GM18951 (cell line): Measurements from ENCODE around the gene GPR4.
"Not testable (repeated sequence)": the region's sequence is repeated elsewhere in the genome, so short reads cannot be mapped to it uniquely, and the experiment has no call there.

Experiments used
- POLR2A ChIP-seq: IDR thresholded peaks from 4 replicates; pipeline ENCODE4 v1.6.1; 2011; ENCODE audit warnings: mild to moderate bottlenecking; ENCODE audit not compliant: insufficient read length, insufficient read depth; ENCODE audit errors: extremely low read depth
- in situ Hi-C: fragments of 300-500 bp; cut with MboI; formaldehyde crosslinking; loops from one replicate; pipeline ENCODE4 v1.12.0; 2022; ENCODE audit warnings: low sequenced_read_pairs, mixed read lengths, inconsistent platforms; ENCODE audit not compliant: unreplicated experiment

The GPR4 gene

GRCh38 chr19:45637890-45638667 lies 36.1 kb upstream of the GPR4 start:
- no peak for TF ChIP-seq POLR2A
- in situ Hi-C loops = no loop called here

- in situ Hi-C loops = no loop called here
- TF ChIP-seq POLR2A = no peak
Measured at GRCh38 chr19:45636902-45637301, 34.9 kb upstream of the GPR4 start.

- no peak for TF ChIP-seq POLR2A
- in situ Hi-C loops = no loop called here
Measured at GRCh38 chr19:45636275-45636674, 34.3 kb upstream of the GPR4 start.

- no peak for TF ChIP-seq POLR2A
- in situ Hi-C loops = no loop called here
Measured at GRCh38 chr19:45632468-45633196, 30.6 kb upstream of the GPR4 start.

- in situ Hi-C loops = no loop called here
- no peak for TF ChIP-seq POLR2A
Measured at GRCh38 chr19:45630463-45630862, 28.5 kb upstream of the GPR4 start.

GRCh38 chr19:45629704-45630103 lies 27.7 kb upstream of the GPR4 start:
- in situ Hi-C loops = no loop called here
- no peak for TF ChIP-seq POLR2A

- in situ Hi-C loops = not testable (repeated sequence)
Measured at GRCh38 chr19:45628219-45628618, 26.2 kb upstream of the GPR4 start.

- in situ Hi-C loops = no loop called here
- TF ChIP-seq POLR2A = no peak
Measured at GRCh38 chr19:45623984-45624383, 22.0 kb upstream of the GPR4 start.

- no peak for TF ChIP-seq POLR2A
- in situ Hi-C loops = no loop called here
Measured at GRCh38 chr19:45621976-45622503, 20.0 kb upstream of the GPR4 start.

GRCh38 chr19:45621389-45621788 lies 19.4 kb upstream of the GPR4 start:
- in situ Hi-C loops = no loop called here
- TF ChIP-seq POLR2A = no peak

GRCh38 chr19:45616704-45617017 lies 14.6 kb upstream of the GPR4 start:
- in situ Hi-C loops = no loop called here
- no peak for TF ChIP-seq POLR2A

GRCh38 chr19:45615795-45616703 lies 14.0 kb upstream of the GPR4 start:
- in situ Hi-C loops = no loop called here
- TF ChIP-seq POLR2A = no peak

GRCh38 chr19:45615056-45615455 lies 13.0 kb upstream of the GPR4 start:
- in situ Hi-C loops = not testable (repeated sequence)
